Ovary (tissue), 9 donors: Measurements from ENCODE around the gene SRMS. TPM values are rescaled to one million over a fixed set of nuclear protein-coding genes. Genes with fewer than 3 reads are reported as not detected.

Source experiments
- DNase-seq, 5 donors: peaks; one replicate each; pipeline ENCODE4 v3.0.0-alpha.2; 2019 to 2020
- H3K27ac ChIP-seq, 2 donors: fragments of 200-600 bp; one replicate each; pipeline versions ENCODE4 v1.5.1 to v1.8.0; 2019 to 2022
- H3K27me3 ChIP-seq: fragments of 200-600 bp; one replicate; pipeline ENCODE4 v1.8.0; 2022
- H3K36me3 ChIP-seq: fragments of 200-600 bp; sonication (generic); one replicate; pipeline ENCODE4 v1.5.1; 2019
- H3K4me1 ChIP-seq: one replicate; pipeline ENCODE4 v1.8.1; 2013; ENCODE audit warnings: mild to moderate bottlenecking, moderate library complexity; ENCODE audit not compliant: insufficient read depth
- H3K4me3 ChIP-seq: fragments of 200-600 bp; sonication (generic); one replicate; pipeline ENCODE4 v1.5.1; 2017
- H3K9me3 ChIP-seq, 2 donors: fragments of 200-600 bp in 1 of 2; sonication (generic) in 1 of 2; one replicate each; pipeline versions ENCODE4 v1.5.1 to v1.8.1; 2013 to 2019; ENCODE audit warnings: mild to moderate bottlenecking in 1 of 2, moderate library complexity in 1 of 2
- EP300 ChIP-seq: sonication (generic); formaldehyde crosslinking; IDR thresholded peaks from one replicate; pipeline ENCODE4 v1.6.1; 2017; ENCODE audit warnings: antibody characterized with exemption
- POLR2A ChIP-seq: fragments of 450-650 bp; IDR thresholded peaks from one replicate; pipeline ENCODE4 v1.6.1; 2017; ENCODE audit warnings: antibody characterized with exemption, mild to moderate bottlenecking, moderate library complexity
- WGBS, 3 donors: extraction: QIAGEN DNeasy Blood & Tissue Kit in 1 of 3; methylation state at CpG; one replicate each; pipeline versions ENCODE4 v1.1.5 to v1.1.7; 2013 to 2017; 5-methylcytosine and 5-hydroxymethylcytosine counted together
- intact Hi-C, 4 donors: fragments of 100-400 bp; cut with DNase I; formaldehyde crosslinking; loops; one replicate each; pipeline versions ENCODE4 v1.11.0 to v1.15.1; 2022 to 2023
- polyA plus RNA-seq, 2 donors: library from polyadenylated mRNA; stranded (reverse); fragments of 200-250 nt in 1 of 2; fragments of 350-450 nt in 1 of 2; fragmentation: Illumina TruSeq in 1 of 2; extraction: RNeasy Lipid Tissue Mini Kit (QIAGEN cat#74804) in 1 of 2; gene quantifications; one replicate each; pipeline ENCODE4 v1.2.3, GENCODE V29; 2013 to 2014
- total RNA-seq, 7 donors: library from RNA; depleted of rRNA in 2 of 7; stranded (reverse); fragments of >200 nt in 2 of 7; fragmentation: NEBNext Ultra II Directional in 3 of 7; extraction: Animal tissue kit (Norgen Biotek cat#: 25700) in 3 of 7; gene quantifications; one replicate each; pipeline versions ENCODE4 v1.1.0 to v1.2.4, GENCODE V29; 2016 to 2023
- TF ChIP-seq, protein P1 (sequence below), 3 donors: fragments of 450-650 bp in 2 of 3; fragments of 200-600 bp in 1 of 3; IDR thresholded peaks; one replicate each; pipeline versions ENCODE4 v1.5.1 to v1.8.0; 2016 to 2022; ENCODE audit warnings: antibody characterized with exemption in 3 of 3, mild to moderate bottlenecking in 1 of 3
- donor health status: DM: no; HTN: no; CAD: no; lungs with moderate emphysema.
- donor health status: DM: no; HTN: no; CAD: no.
- donor health status: Bipolar disorder and iron deficiency.
- donor health status: DM: yes; HTN: yes; CAD: no.
- donor health status: DM: no; HTN: no; CAD: no.
- donor health status: DM: yes; HTN: yes; CAD: no.

The SRMS gene
- total and polyA plus RNA-seq, 9 donors, result not detected

DNA sequence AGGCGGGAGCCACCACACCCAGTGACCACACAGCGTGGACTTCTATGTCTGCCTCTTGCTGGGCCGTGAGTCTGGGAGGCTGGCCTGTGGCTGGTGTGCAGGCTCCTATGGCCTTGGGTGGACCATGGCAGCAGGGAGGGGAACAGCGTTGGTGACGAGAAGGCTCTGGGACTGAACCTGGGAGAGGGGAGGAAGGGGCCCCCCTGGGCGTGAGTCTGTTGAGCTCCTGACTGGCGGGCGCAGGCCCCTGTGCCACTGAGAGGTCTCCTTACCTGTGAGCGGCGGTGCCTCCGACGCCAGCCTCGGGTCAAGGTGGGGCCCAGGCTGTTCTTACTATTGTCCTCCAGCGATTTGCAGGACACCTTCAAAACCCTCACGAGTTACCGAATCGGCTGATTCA lies 39.2 kb upstream of the SRMS start:
- intact Hi-C loops, result no loop called here
- DNase-seq, result no peak
- WGBS, 3 donors, result 89 to 95% (median 91%) methylated on average over 17 of the region's 17 CpGs

DNA sequence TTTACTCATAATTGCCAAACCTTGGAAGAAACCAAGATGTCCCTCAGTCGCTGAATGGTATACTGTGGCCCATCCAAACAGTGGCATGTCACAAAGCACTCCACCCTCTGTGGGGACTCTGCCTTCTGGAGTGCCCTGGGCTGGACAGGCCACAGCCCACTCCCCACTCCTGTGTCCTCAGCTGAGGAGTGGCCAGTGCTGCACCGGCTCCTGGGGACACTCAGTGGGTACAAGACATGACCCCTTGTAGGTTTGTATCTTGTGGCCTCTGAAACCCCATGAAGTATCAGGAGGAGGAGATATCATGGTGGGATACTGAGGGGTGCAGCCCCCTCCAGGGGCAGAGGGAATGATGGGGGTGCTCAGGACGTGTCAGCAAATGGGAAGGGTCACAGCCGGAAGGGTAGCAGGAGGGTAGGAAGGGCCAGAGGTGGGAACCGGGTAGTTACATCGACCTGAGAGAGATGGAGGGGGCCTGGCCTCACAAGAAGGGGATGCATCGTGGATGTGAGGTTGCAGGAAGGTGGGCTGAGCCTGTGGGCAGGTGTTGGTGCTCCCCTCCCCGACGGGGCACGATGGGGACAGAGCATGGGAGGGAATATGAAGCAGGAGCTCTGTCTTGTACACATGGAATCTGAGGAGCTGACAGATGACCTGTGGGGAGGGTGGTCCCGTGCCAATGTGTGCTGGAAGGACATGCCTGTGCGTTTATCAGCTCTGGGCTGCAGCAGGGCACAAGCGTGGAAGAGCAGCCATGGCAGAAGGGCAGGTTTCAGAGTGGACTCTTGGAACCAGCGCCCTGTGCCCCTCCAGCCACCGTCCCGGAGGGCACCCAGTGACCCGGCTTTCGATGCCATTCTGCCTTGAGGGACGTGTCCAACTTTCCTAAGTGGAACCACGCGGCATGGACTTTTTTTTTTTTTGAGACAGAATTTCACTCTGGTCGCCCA lies 38.3 kb upstream of the SRMS start:
- Histone ChIP-seq H3K4me1 (peaks cover 6% of the 10 kb centered on the region), H3K36me3 (no peaks in the 10 kb centered on the region), H3K9me3 (no peaks in the 10 kb centered on the region), H3K4me3 (no peak overlapping the region), H3K27ac (no peak overlapping the region), H3K27me3 (no peaks in the 10 kb centered on the region)
- TF ChIP-seq POLR2A, result no peak
- TF ChIP-seq, protein P1, sequence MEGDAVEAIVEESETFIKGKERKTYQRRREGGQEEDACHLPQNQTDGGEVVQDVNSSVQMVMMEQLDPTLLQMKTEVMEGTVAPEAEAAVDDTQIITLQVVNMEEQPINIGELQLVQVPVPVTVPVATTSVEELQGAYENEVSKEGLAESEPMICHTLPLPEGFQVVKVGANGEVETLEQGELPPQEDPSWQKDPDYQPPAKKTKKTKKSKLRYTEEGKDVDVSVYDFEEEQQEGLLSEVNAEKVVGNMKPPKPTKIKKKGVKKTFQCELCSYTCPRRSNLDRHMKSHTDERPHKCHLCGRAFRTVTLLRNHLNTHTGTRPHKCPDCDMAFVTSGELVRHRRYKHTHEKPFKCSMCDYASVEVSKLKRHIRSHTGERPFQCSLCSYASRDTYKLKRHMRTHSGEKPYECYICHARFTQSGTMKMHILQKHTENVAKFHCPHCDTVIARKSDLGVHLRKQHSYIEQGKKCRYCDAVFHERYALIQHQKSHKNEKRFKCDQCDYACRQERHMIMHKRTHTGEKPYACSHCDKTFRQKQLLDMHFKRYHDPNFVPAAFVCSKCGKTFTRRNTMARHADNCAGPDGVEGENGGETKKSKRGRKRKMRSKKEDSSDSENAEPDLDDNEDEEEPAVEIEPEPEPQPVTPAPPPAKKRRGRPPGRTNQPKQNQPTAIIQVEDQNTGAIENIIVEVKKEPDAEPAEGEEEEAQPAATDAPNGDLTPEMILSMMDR (IDR thresholded peaks at IDR 0.05), result no peak
- no peak for TF ChIP-seq EP300
- 70 to 75% (median 75%) methylated on average over 22 of the region's 22 CpGs for WGBS, 3 donors
- DNase-seq, result no peak
- intact Hi-C loops, result no loop called here

More for the DNA sequence above, 39.2 kb upstream of the SRMS start:
- H3K4me1 ChIP-seq, result peaks cover 6% of the 10 kb centered on the region
- no peak overlapping the region for H3K4me3 ChIP-seq
- no peak overlapping the region for H3K27ac ChIP-seq
- H3K36me3 ChIP-seq, result no peaks in the 10 kb centered on the region
- no peaks in the 10 kb centered on the region for H3K9me3 ChIP-seq
- H3K27me3 ChIP-seq, result no peaks in the 10 kb centered on the region
- TF ChIP-seq POLR2A (no peak), EP300 (no peak)
- TF ChIP-seq, protein P1 (IDR thresholded peaks at IDR 0.05), result no peak

DNA sequence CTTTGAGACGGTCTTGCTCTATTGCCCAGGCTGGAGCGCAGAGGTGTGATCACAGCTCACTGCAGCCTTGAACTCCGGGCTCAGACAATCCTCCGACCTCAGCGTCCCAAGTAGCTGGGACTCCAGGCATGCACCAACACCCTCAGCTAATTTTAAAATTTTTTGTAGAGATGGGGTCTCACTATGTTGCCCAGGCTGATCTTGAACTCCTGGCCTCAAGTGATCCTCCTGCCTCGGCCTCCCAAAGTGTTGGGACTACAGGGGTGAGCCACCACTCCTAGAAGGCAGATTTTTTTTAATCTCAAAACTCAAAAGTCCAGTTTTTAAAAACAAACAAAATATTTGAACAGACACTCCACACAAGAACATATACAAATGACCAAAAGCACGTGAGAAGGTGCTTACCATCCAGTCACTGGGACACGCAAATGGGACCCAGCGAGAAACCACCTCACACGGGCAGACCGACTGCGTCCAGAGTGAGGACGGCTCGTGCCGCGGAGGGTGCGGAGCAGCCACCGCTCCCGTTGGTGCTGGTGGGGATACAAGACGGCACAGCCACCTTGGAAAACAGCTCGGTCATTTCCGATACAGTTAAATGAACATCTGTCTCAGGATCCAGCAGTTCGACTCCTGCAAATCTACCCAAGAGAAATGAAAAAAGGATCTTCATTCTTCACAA lies 35.0 kb upstream of the SRMS start:
- Histone ChIP-seq H3K27ac (peak overlapping the region in 1 of 2 donors; percentile 28), H3K27me3 (no peaks in the 10 kb centered on the region), H3K4me3 (no peak overlapping the region), H3K9me3 (no peaks in the 10 kb centered on the region), H3K4me1 (peaks cover 6% of the 10 kb centered on the region), H3K36me3 (no peaks in the 10 kb centered on the region)
- intact Hi-C loops, result no loop called here
- 53 to 76% (median 71%) methylated on average over 23 of the region's 23 CpGs for WGBS, 3 donors
- TF ChIP-seq EP300 (no peak), POLR2A (no peak)
- TF ChIP-seq, protein P1 (IDR thresholded peaks at IDR 0.05), result no peak
- DNase-seq, result no peak

DNA sequence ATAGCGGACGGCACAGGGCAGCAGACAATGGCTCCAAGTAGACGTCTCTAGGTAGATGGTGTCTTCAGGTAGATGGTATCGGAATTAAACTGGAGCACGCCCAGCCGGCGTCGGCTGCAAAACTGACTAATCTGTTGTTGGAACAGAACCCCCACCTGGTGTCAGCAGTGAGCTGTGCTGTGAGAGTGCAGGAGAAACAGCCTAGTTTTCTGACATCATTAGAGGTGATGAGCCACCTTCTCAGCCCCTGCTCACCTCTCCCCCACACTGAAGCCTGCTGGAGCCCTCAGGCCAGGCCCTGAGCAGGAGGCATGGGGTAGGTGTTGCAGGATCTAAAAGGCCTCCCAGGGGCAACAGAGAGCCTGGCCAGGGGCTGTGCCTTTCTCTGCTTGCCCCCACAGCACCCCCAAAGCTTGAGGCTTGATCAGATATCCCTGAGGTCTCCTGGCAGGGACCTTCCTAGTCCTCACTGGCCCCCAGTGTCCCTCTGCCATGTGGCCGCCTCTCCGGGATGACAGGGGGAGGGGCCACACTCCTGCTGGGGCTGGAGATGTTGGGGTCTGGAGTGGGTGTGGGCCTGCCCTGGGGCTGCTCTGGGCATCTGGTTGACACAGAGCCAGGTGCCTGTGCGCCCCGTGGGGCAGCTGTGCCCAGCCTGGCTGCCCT lies 33.4 kb upstream of the SRMS start:
- Histone ChIP-seq H3K4me1 (peaks cover 6% of the 10 kb centered on the region), H3K4me3 (no peak overlapping the region), H3K27ac (no peak overlapping the region), H3K27me3 (no peaks in the 10 kb centered on the region), H3K36me3 (no peaks in the 10 kb centered on the region), H3K9me3 (no peaks in the 10 kb centered on the region)
- DNase-seq, result peak in 1 of 5 donors; percentile 48
- intact Hi-C loops, result no loop called here
- TF ChIP-seq POLR2A, result no peak
- no peak for TF ChIP-seq EP300
- TF ChIP-seq, protein P1 (IDR thresholded peaks at IDR 0.05), result no peak
- 43 to 52% (median 51%) methylated on average over 12 of the region's 12 CpGs for WGBS, 3 donors
